Renal cortex interstitium (tissue), 11 donors: ENCODE data around the gene CS. TPM values are rescaled to one million over a fixed set of nuclear protein-coding genes. Genes with fewer than 3 reads are reported as not detected.
"Not testable (repeated sequence)": the region's sequence is repeated elsewhere in the genome, so short reads cannot be mapped to it uniquely, and the experiment has no call there.

Source experiments
- DNase-seq, 11 donors: peaks; one replicate each; pipeline ENCODE4 v3.0.0-alpha.2; 2013; ENCODE audit warnings: low read depth in 9 of 11, low spot score in 4 of 11; ENCODE audit errors: extremely low read depth in 1 of 11
- polyA plus RNA-seq, 3 donors: library from polyadenylated mRNA; unstranded; fragments of 120-200 nt; gene quantifications; one replicate each; pipeline ENCODE4 v1.2.1, GENCODE V29; 2013; ENCODE audit not compliant: insufficient read length in 3 of 3

The CS gene
- polyA plus RNA-seq, 3 donors = 192 to 212 (median 204) TPM

DNA sequence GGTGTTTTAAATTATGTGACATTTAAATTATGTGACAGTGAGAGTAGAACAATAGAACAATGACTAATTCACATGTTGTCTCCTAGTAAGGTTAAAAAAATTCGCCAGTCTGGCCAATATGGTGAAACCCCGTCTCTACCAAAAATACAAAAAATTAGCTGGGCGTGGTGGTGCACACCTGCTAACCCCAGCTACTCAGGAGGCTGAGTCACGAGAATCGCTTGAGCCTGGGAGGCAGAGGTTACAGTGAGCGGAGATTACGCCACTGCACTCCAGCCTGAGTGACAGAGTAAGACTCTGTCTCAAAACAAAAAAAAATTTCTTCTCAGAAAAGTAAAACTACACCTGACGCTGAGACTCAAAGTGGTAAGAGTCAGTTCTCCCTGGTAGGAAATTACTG is 2.7 kb downstream of the CS start:
- DNase-seq = no peak

DNA sequence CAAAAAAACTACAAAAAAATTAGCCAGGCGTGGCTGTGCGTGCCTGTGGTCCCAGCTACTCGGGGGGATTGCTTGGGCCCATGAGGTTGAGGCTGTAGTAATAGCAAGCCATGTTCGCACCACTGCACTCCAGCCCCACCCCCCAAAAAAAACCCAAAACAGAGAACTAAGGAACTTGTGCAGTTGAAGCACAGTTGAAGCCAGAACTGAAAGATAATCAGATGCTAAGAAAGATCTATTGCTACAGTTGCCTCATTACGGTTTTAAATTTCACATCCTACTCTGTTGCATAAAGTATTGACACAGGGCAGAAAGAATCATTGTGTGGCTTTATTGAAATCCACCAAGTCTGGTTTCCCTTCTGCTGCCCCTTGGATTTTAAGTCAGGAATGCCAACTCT is 3.8 kb downstream of the CS start:
- no peak for DNase-seq

DNA sequence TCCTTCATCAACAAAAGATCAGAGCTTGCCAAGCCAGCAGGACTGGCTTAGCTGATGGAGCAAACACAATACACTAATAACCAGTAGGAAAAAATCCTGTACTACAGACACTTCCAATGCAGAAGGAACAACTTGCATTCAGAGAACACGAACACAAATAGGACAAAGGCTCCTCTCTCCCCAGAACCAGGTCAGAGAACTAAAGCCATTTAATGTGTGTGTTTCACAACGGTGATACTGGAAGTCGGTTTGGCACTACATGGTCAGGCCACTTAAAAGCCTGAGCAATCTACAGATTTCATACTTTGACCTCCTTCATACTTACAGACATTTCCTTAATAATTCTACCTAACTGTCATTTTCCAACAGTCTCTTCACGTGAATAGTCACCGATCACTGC is 6.3 kb downstream of the CS start:
- no peak for DNase-seq

DNA sequence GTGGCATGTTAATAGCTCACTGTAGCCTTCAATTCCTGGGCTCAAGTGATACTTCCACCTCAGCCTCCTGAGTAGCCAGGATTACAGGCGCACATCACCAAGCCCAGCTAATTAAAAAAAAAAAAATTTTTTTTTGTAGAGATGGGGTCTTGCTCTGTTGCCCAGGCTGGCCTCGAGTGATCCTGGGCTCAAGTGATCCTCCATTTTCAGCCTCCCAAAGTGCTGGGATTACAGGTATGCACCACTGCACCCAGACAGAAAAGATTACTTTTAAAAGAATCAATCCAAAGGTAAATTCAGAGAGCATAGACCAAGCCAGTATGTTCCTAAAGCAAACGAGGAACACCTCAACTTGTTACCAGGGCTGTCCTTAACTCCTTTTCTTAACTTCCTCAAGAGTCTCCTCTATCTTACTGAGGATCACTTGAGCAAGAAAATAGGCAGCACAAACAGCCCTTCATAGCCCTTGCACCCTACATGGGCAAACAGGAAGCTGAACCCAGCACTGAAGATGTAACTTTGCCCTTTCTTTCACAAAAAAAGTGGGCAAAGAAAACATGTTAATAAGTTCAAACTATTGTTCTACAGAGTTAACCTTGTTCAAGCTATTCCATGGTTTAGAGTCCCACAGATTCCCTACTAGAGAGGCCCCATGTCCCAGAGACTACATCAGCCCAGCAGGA is 11.3 kb downstream of the CS start:
- DNase-seq = no peak

DNA sequence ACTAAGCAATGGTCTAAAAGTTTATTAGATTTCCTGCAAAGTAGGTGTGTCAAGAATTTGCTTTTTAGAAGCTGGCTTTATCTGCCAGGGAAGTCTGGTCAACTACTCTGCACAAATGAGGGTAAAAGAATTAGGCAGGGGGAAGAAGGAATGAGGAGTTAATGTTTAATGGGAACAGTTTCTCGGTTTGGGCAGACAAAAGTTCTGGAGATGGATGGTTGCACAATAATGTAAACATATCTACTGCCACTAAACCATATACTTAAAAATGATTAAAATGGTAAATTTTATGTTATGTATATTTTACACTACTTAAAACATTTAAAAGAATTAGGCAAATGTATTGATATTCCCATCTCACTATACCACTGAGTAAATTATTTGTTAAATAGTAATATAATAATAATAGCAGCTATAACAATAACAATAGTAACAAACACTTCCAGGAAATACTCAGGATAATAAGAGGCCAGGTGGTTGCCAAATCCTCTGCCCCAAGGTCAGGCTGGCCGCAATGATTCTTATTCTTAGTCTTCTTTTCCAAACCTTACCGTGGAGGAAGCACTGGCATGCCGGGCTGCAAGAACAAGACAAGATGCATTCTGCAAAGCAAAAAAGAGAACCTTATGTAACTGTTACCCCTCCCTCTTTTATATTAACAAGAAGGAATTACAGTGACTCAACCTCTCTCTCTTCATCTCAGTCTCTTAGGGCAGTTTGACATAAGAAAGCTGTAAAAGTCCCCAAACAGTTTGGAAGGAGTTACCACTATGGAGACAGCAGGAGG is 13.9 kb downstream of the CS start:
- no peak for DNase-seq

DNA sequence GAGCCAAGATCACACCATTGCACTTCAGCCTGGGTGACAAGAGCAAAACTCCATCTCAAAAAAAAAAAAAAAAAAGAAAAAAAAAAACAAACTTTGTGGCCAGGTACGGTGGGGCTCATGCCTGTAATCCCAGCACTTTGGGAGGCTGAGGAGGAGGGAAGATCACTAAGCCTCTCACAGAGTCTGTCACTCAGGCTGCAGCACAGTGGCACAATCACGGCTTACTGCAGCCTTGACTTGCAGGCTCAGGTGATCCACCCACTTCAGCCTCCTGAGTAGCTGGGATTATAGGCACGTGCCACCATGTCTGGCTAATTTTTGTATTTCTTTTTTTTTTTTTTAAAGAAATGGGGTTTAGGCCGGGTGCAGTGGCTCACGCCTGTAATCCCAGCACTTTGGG is 15.9 kb downstream of the CS start:
- DNase-seq = not testable (repeated sequence)

DNA sequence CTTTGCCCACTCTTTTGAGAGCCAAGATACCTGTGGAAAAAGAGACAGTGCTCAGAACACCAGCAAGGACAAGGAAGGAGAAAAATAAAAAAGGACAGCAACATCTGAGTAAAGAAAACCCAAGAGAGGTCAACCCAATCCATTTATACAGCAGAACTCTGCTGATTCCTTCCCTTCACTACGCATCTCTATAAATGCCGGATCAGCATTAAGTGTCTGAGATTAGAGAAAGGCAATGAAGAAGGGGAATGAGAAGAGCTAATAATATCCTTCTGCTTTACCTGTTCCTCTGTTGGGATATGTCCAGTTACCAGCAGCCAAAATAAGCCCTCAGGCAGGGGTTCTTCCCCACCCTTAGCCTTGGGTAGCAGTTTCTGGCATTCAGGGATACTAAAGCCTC is 17.6 kb downstream of the CS start:
- DNase-seq = no peak

DNA sequence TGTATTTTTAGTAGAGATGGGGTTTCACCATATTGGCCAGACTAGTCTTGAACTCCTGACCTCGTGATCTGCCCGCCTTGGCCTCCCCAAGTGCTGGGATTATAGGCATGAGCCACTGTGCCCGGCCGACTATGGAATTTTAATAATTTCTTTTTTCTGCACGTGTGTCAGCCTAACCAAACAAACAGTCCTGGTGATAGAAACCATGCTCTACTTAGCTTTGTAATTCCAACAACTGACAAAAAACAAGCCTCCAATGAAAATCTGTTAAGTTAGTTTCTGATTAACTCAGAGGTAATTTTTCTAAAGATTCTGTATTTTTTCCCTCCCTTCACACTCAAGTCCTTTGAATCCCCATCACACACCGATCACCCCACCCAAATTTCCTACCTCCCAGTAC is 18.1 kb downstream of the CS start:
- no peak for DNase-seq

DNA sequence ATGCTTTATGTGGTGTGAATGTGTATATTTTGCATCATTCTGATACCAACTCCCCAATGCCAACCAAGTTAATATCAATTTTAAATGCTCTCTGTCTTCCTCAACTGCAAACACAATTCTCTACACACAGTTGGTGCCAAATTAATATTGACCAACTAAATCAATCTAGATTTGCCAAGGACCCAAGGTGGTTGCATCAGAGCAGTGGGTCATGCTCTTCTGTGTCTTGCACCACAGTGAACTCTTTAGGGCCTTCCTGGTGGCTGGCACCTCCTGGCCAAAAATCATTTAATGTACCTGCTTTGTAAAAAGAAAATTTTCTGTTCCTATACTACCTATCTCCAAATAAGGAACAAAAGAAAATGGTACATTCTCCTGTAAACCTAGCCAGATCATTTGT is 19.3 kb downstream of the CS start:
- DNase-seq = no peak

DNA sequence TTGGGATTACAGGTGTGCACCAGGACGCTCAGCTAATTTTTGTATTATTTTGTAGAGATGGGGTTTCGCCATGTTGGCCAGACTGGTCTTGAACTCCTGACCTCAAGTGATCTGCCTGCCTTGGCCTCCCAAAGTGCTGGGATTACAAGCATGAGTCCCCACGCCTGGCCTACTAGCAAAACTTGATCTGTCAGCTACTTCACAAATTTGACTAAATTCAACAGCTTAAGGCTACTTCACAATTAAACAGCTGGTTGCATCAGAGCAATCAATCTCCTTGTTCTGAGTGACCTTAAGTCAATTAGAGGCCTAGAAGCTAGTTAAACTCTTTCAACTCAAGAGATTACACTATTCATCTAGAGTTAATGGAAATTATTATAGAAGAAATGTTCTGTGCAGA is 21.2 kb downstream of the CS start:
- DNase-seq = no peak

DNA sequence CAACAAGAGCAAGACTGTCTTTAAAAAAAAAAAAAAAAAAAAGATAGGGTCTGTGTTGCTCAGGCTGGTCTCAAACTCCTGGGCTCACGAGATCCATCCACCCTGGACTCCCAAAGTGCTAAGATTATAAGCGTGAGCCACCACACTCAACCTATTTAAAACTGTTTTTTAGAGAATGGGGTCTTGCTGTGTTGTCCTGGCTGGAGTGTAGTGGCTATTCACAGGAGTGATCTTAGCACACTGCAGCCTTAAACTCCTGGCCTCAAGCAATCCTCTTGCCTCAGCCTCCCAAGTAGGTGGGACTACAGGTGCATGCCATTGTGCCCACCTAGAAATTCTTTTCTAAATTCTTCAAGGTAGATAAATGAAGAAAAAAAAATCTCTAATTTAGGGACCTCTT is 25.8 kb downstream of the CS start:
- DNase-seq = no peak

DNA sequence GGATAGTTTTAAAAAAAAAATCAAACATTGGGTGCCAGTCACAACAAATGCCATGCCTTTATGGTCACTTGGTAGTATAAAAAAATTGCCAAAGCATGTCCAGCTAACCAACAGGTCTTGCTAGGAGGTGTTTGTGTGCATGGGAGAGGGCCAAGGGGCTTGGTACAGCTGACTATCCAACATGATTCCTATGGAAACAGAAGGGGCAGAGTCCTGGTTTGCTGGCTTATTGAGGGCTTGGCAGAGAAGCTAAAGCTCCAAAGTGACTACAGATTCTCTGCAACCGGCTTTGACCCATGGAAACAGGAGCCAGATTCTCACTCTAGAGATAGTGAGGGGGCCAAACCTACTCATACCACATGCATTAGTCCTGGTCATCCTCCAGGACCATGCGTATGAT is 27.7 kb downstream of the CS start:
- not testable (repeated sequence) for DNase-seq

DNA sequence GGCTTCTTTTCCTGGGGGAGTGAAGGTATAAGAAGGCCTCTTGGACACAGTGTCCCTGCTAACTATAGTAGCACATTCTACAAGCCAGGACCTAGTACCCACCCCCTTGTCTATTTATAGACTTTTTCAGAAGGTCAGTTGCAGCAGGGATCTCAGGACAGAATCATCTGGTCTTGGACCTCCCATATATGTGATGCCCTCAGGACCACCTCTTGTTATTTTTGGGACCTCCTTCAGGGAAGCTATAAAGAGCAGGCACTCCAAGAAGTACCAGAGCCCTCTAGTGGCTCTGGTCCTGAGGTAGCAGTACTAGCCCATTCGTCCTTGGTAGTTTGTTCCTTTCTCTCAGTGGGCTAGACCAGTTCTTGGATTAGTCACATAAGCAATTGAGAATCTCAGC is 29.1 kb downstream of the CS start:
- no peak for DNase-seq

DNA sequence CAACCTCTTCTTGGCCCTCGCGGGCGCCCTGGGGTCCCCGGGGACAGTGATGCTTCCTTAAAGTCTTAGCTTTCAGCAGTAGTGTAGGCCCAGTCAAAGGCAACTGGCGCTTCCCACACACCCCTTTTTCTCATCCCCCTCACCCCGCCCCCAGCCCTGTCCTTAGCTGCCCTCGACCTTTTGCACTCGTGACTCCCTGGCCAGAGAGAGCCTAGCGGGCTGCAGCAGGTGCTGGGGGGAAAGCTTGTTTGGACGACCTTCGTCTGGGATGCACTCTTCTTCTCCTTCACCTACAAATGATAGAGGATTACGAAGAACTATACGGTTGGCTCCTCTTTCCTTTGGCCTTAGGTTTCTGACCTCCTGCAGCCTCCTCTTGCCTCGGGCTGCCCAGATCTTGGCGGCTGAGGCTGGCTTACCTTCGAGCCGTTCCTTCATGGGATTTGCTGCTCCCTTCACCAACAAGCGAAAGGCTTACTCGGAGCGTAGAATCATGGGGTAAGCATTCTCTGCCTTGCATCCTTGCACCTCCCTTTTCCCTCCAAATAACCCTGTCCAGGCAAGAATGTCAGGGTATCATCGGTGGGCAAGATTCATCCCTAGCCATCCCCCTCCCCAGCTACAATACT is 32.6 kb downstream of the CS start:
- DNase-seq = no peak

DNA sequence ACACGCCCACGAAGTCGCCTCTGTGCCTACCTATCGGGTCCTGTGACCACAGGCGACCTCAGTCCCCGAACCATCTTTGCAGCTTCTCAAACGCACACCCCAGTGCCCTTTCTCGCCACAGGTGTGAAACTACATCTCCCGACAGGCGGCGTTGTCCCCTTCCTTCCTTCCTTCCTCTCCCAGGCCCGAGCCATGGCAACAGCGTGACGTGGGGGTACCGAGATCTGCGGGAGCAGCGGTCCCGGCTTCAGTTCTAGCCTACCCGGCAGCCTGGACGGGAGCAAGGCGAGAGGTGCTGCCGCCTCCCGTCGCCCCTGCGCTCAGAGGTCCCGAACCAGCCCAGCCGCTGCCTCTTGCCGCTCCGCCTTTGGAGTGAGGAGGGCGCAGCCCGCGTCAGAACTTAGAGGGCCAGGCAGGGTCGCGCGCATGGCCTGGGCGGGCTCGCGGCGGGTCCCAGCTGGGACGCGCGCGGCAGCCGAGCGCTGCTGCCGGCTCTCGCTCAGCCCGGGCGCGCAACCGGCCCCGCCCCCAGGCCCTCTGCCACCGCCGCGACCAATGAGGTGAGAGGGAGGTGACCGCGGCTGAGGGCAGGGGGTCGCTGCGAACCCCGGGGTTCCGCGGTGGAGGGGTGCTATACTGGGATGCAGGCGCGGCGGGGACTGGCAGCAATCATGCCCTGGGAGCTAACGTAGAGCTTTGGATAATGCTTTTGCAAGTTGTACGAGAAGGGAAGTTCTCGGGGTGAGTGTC is 33.3 kb downstream of the CS start, which contains the start of gene COQ10A:
Gene COQ10A, plus strand, starts transcription at position 250 of the 750 bp plus-strand sequence. Its CDS starts 177 bp downstream, at position 427.
- DNase-seq = peak; percentile 74 to 90 (median 84)

DNA sequence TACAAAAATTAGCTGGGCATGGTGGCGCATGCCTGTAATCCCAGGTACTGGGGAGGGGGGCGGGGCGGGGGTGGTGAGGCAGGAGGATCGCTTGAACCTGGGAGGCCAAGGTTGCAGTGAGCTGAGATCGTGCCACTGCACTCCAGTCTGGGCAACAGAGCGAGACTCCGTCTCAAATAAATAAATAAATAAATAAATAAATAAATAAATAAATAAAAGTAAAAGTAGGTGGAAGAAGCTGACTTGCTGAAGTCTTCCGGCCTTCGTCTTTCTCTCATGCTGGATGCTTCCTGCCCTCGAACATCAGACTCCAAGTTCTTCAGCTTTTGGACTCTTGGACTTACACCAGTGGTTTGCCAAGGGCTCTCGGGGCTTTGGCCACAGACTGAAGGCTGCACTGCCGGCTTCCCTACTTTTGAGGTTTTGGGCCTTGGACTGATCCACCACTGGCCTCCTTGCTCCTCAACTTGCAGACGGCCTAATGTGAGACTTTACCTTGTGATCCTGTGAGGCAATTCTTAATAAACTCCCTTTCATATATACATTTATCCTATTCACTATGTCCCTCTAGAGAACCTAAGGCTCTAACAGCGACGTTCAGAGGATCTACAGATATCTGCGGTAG is 34.0 kb downstream of the CS start:
- not testable (repeated sequence) for DNase-seq

DNA sequence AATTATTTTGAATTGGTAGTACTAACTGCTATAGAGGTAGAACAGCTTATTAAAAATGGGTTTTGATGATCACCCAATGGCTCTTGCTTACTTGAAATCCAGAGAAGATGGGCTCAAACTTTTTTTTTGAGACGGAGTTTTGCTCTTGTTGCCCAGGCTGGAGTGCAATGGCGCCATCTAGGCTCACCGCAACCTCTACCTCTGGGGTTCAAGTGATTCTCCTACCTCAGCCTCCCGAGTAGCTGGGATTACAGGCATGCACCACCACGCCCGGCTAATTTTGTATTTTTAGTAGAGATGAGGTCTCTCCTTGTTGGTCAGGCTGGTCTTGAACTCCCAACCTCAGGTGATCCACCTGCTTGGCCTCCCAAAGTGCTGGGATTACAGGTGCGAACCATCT is 37.2 kb downstream of the CS start:
- not testable (repeated sequence) for DNase-seq

DNA sequence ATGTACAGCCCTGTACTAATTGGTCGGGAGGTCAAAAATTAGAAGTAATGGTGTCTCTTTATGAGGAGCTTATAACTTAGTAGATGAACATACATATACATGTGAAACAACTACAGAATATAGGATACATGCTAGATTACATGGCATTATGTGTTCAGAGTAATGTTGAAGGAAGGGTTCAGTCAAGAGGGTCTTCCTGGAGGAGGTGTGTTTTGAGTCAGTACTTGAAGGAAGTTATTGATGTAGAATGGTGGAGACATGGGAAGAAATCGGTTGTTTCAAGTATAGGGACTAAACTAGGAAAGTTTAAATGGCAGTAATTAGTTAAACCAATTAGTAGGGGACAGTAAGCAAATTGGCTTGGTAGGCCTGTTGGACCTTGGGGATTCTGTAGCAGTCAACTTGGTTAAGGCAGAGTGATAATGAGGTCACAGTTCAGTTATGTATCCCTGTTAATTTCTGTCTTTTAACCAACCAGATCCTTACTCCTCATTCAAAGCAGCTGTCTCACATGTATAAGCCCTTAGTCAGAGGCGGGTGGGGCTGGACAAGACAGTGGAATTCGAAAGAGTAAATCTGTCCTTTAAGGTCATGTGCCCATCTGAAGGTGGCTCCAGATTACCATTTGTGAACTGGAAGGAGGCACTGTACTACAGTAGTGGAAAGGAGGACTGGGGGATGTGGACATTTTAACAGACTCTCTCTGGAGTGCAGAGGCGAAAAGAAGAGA is 38.5 kb downstream of the CS start:
- no peak for DNase-seq
